Ramos (cell line): Measurements from ENCODE around the gene FBXW11.

ENCODE experiments used
- in situ Hi-C: fragments of 300-500 bp; cut with MboI; formaldehyde crosslinking; loops from one replicate; pipeline ENCODE4 v1.14.3; 2022; ENCODE audit warnings: low sequenced_read_pairs; ENCODE audit not compliant: unreplicated experiment

The FBXW11 gene

GRCh38 chr5:171826132-171826531 lies 180.3 kb downstream of the FBXW11 start:
- in situ Hi-C loops = no loop called here

GRCh38 chr5:171825051-171825450 lies 181.4 kb downstream of the FBXW11 start:
- in situ Hi-C loops = no loop called here

GRCh38 chr5:171823269-171823668 lies 183.2 kb downstream of the FBXW11 start:
- in situ Hi-C loops = no loop called here

- in situ Hi-C loops = no loop called here
Measured at GRCh38 chr5:171821286-171821685, 185.2 kb downstream of the FBXW11 start.

GRCh38 chr5:171820561-171820960 lies 185.9 kb downstream of the FBXW11 start:
- in situ Hi-C loops = no loop called here

GRCh38 chr5:171816666-171817065 lies 189.8 kb downstream of the FBXW11 start:
- in situ Hi-C loops = no loop called here

GRCh38 chr5:171813813-171814490 lies 192.5 kb downstream of the FBXW11 start:
- in situ Hi-C loops = no loop called here

- in situ Hi-C loops = no loop called here
Measured at GRCh38 chr5:171813270-171813669, 193.2 kb downstream of the FBXW11 start.
